B cell (primary cell): ENCODE data around the gene FAM53B.

ENCODE experiments used
- CTCF ChIP-seq: fragments of 200-600 bp; IDR thresholded peaks from one replicate; pipeline ENCODE4 v1.8.0; 2022; ENCODE audit warnings: antibody characterized with exemption, mild to moderate bottlenecking
- EZH2 ChIP-seq: IDR thresholded peaks from 2 replicates; pipeline ENCODE4 v1.6.1; 2012; ENCODE audit warnings: borderline replicate concordance, low read depth, mild to moderate bottlenecking, moderate library complexity, low read length; ENCODE audit not compliant: insufficient read depth, poor library complexity, severe bottlenecking

GRCh38 chr10:124601016-124601415, 143.2 kb downstream of the FAM53B start:
- TF ChIP-seq CTCF (no peak), EZH2 (no peak)
